ENCODE data around the gene TOX2. TPM values are rescaled to one million over a fixed set of nuclear protein-coding genes. Genes with fewer than 3 reads are reported as not detected.

Gene TOX2
- polyA plus RNA-seq, 10 donors = 2.3 to 4.0 (median 3.3) TPM

- DNase-seq = peak in 1 of 3 donors; percentile 36
Measured at GRCh38 chr20:43915211-43916072, 790 bp downstream of the TOX2 start.

- DNase-seq = no peak
Measured at GRCh38 chr20:43916073-43916880, 1.6 kb downstream of the TOX2 start.

- DNase-seq = no peak
Measured at GRCh38 chr20:43916881-43917371, 2.3 kb downstream of the TOX2 start.

DNA sequence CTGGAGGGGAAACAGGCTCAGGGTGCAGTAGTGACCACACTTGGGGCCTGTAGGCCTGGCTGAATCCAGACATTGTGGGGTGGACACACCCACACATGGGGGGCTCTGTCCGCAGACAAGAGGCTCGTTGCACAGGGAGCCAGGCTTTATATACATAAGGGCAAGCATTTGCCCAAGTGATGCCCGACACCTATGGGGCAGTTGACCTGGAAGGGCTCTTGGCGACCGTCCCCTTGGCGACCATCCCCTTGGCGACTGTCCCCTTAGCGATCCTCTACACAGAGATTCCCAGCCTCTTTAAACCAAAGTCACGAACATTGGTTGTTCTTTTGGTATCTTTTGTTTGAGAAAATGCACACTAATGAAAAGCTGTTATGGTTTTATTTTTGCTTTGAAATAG is 2.7 kb downstream of the TOX2 start:
- DNase-seq = no peak

DNA sequence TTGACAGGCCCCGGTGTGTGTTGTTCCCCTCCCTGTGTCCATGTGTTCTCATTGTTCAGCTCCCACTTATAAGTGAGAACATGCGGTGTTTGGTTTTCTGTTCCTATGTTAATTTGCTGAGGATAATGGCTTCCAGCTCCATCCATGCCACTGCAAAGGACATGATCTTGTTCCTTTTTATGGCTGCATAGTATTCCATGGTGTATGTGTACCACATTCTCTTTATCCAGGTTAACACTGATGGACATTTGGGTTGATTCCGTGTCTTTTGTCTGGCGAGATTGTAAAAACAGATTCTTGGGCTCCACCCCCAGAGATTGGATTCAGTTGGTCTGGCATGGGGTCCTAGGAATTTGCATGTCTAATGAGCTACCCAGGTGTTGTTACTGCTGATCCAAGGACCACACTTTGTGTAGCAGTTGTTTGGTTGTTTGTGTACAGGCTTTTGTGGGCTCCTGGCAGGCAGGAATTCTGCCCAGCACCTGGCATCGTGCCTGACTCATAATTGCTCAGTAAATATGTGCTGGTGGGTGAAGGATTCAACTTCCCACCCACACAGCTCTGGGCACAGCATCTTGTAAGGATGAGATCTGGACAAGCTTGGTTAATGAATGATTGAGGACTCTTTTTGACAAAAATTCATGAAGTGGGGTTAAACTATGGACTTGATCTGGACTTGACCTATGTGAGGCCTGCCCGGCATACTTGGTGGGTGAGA is 5.2 kb downstream of the TOX2 start:
- DNase-seq = no peak

DNA sequence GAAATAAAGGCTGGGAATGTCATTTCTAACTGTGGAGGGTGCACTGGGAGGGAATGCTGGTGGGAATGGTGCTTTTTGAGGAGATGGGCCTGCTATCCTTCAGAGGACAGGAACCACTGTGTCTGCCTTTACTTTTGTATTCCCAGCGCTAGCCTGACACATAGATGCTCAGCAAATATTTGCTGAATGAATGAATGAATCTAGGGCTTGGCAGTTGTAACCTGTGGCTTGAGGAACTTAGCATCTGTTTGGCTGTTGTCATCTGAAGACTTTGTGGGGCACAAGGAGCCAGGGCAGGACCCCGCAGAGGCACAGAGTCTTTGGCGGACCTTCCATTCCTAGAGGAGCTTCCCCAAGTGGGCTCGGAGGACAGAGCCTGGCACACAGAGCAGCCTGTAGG is 6.1 kb downstream of the TOX2 start:
- DNase-seq = no peak

DNA sequence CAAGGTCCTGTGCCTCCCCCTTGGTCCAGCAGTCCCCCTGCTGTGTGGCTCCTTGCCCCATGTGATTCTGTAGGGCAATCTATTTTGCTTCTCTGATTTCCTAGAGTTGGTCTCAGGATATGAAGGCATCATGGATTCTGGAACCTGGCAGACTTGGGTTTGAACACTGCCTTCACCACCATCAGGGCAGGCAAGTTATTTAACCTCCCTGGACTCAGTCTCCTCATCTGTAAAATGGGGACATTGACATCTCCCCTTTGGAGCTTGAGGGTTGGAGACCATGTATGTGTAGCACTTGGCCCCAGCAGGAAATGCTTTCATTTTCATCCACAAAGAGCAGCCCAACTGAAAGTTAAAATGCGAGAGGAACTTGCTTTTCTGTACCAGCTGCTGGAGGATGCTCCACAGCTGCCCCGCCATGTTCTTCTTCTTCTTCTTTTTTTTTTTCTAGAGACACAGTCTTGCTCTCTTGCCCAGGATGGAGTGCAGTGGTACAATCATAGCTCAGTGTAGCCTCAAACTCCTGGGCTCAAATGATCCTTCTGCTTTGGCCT is 6.7 kb downstream of the TOX2 start:
- no peak for DNase-seq

DNA sequence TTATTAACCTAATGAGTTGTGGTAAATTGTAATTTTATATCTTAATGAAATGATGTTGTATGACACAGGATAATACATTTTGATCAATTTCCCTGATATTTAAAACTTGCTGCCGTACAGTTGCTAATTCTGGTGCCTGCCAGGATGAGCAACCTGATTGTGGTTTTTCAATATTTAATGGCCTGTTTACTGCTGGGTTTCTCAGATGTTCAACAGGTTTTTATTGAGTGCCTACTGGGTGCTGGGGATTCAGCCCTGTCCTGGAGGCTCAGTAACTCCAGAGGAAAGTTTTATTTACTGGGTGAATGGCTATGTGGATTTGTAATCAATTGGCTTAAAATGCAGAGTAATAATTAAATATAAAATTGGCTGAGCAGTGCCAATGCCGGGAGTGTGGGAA is 8.0 kb downstream of the TOX2 start:
- no peak for DNase-seq

- no peak for DNase-seq
Measured at GRCh38 chr20:43923322-43923721, 8.7 kb downstream of the TOX2 start.

GRCh38 chr20:43923917-43924316 is 9.3 kb downstream of the TOX2 start:
- DNase-seq = no peak

GRCh38 chr20:43925215-43925614 is 10.6 kb downstream of the TOX2 start:
- DNase-seq = no peak

- DNase-seq = peak in 1 of 3 donors; percentile 34
Measured at GRCh38 chr20:43925801-43926200, 11.1 kb downstream of the TOX2 start.

DNA sequence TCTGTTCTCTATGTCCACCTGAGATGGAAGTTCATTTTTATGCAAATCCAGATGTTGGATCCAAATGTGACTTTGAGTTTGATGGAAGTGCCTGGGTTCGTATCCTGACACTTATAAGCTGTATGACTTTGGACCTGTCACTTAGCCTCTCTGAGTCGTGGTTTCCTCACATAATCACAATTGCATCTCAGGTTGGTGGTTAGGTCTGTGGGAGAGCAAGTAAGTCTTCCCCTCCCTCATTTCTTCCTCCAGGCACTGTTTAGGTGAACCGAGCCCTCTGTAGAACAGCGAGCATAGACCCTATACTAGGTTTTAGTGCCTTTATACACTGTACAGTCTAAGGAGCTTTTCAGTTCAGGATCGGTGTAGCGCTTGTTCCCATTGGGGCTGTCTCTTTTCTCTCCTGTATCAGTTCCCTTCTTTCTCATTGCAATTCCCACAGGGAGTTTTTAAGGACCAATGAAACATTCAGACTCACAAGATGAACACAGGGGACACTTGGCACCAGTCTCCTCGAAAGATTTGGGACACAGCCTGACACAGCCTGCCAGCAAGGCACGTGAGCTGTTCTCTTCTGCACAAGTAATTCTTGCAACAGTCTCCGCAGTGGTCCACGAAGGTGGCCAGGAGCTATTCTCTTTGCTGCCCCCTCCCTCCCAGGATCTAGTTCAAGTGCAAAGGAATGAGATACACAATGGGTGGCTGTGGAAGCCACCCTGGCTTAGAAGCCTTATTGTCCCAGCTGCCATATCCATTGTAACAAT is 11.8 kb downstream of the TOX2 start:
- DNase-seq = no peak

- DNase-seq = no peak
Measured at GRCh38 chr20:43931976-43932375, 17.3 kb downstream of the TOX2 start.

- DNase-seq = no peak
Measured at GRCh38 chr20:43934833-43935232, 20.2 kb downstream of the TOX2 start.

DNA sequence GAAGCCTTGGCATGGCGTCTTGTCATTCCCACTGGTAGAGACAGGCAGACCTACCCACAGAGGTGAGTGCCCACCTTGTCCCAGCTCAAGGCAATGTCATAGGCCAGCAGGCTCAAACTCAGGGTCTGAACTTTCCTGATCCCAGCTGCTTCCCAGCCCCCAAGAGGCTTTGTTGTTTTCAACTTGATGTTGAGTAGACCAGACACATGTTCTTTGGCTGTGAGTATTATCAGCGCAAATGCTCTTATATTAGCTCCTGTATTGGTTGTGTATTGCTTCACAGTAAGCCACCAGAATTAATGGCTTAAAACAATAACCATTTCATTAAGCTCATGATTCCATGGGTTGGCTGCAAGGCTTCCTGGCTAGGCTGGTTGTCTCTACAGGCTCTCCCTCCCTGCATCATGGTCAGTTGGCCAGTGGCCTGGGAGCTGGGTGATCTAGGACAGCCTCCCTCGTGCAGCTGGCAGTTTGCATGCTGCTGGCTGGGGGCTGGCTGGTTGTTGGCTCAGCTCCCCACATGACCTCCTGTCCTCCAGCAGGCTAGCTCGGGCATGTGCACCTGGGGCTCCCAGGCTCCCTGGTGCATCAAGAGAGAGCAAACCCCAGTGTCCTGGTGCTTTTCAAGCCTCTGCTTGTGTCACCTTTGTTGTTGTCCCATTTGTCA is 21.6 kb downstream of the TOX2 start:
- DNase-seq = no peak

GRCh38 chr20:43936805-43937204 is 22.2 kb downstream of the TOX2 start:
- no peak for DNase-seq

GRCh38 chr20:43937591-43937990 is 22.9 kb downstream of the TOX2 start:
- no peak for DNase-seq

GRCh38 chr20:43938017-43938655 is 23.5 kb downstream of the TOX2 start:
- no peak for DNase-seq
